NCI-H774 (cell line): Measurements from ENCODE around the gene LY6G6C.

Experiments
- DNase-seq: peaks from one replicate; lab custom pipeline; 2025; lab: John Stamatoyannopoulos, UW

LY6G6C gene

GRCh38 chr6:31721351-31722020 lies at the start of gene LY6G6C:
Gene LY6G6C, minus strand, starts transcription at chr6:31721746. Its CDS starts 67 bp downstream, at chr6:31721679.
- DNase-seq: no peak

DNA sequence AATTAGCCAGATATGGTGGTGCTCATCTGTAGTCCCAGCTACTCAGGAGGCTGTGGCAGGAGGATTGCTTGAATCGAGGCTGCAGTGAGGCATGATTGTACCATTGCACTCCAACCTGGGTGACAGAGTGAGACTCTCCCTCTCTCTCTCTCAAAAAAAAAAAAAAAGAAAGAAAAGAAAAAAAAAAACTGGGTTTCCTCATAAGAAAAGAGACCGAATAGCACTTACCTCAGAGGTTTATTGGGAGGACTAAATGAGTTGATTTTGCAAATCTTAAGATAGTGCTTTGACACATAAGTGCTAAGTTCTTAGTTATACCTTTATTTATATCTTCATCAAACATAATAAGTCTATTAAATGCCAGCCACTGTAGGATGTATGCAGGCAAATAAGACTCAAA lies 49.3 kb upstream of the LY6G6C start:
- no peak for DNase-seq

DNA sequence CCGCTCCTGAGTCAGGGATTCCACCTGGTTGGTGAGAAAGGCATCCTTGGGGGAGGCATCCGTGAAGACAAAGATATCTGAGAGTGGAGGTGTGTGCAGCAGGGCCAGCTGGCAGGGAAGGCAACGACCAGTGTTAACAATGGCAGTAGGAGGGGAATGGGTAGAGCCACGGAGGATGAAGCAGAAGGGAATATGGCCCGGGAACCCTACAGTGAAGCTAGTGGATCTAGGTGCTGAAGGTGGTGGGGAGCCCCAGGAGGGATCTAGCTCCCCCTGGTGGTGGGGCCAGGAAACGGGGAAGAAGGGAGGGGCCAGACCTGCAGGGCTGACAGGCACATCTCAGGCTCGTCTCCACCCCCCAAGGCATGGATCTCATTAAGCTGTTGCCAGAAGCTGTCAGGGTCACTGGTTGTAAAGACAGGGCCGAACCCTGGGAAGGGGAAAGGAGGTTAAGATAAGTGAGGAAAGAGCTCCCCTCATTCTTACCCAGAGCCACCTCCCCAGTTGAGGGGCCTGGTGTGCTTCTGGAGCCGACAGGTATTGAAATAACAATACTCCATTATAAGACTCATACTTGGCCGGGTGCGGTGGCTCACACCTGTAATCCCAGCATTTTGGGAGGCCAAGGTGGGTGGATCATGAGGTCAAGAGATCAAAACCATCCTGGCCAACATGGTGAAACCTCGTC lies 48.3 kb upstream of the LY6G6C start:
- DNase-seq: peak; percentile 34

- DNase-seq: no peak
These were observed 47.1 kb upstream of the LY6G6C start for GRCh38 chr6:31768363-31769257.

DNA sequence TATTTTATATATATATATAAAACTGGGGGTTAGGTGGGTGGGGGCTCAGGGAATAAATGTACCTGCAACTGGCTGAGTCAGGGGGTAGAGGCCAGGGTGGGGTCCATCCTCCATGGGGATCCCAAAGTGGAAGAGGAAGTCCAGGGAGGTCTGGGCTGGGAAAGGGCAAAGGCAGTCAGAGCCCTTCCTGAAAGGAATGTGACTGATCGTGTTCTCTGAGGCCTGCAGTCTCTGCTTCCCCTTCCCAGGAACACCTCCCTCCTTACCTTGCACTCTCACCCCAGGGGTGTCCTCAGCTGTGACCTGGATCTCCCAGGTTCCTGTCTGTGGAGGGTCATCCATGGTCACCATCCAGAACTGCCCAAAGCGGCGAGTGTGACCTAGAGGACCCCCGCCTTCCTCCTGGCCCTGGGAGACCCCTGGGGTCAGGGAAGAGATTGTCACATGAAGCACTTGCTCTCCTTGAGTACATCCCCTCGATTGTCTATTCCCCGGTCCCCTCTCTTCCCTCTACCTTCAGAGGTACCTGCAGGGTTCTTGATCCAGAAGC lies 45.6 kb upstream of the LY6G6C start:
- DNase-seq: no peak

- no peak for DNase-seq
These were observed 44.6 kb upstream of the LY6G6C start for GRCh38 chr6:31765910-31766794.

- no peak for DNase-seq
These were observed 44.0 kb upstream of the LY6G6C start for GRCh38 chr6:31765559-31765909.

DNA sequence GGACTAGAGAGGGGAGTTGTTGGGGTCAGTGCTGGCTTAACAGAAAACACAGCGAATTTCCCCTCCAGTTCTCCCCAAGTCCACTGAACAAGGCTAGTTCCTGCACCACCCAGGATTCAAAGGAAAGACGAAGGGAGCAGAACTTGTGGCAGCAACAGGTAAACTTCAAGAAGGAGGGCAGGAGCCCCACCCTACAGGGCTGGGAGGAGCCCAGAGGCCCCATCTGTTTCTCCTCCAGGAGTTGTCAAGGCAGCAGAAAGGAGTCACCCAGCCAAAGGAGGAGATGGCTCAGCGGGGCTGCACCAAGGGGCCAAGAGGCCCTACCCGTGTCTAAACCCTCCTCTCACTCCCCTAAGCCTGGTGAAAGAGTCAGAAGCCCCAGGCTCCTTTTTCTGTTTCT lies 42.7 kb upstream of the LY6G6C start:
- DNase-seq: no peak

DNA sequence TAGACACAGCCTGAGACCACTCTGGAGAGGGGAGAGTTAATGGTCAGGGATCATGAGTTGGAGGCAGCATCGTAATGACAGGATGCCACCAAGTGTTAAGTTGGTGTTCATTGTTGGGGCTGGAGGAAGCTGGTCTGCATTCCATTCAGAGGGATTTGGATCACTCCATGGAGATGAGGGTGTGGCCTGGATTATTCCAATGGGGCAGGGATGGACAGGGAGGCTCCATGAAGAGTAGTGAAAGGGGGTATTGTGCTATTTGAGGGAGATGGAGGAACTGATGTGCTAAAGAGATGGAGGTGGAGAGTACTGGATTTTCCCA lies 42.0 kb upstream of the LY6G6C start:
- no peak for DNase-seq

DNA sequence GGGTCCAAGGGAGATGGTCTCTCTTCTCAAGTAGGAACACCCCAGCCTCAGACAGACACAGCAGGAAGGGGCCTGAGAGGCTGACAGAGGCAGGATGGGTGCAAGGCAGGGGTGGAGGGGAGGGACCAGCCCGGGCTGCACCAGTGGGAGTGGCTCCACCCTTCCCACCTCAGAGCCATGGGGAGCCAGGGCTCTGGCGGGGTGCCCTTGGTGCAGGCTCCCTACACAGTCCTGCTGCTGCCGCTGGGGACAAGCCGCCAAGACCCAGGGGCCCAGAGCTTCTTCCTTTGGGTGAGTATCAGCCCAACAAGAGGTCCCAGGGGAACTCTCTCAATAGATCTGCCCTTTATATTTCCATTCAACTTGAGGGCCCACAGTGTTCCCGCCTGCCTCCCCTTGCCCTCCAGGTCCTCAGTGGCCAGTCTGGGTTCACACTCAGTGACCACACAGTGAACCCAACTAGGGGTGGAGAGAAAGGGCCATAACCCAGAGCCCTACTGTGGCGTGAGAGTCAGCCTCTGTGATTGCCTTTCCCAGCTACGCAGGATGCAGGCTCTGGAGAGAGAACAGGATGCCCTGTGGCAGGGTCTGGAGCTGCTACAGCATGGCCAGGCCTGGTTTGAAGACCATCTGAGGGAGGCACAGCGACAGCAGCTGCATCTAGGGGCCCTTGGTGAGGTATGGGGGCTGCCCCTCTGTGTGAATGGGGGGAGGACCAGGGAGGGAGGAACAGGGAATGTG lies 41.5 kb upstream of the LY6G6C start:
- DNase-seq: no peak

- DNase-seq: no peak
These were observed 40.8 kb upstream of the LY6G6C start, which contains the start of gene SAPCD1 for GRCh38 chr6:31762356-31762755. Gene SAPCD1, plus strand, starts transcription at chr6:31762656. Its CDS starts 399 bp downstream, at chr6:31763055.

- DNase-seq: no peak
These were observed 39.8 kb upstream of the LY6G6C start for GRCh38 chr6:31761343-31761742.

- DNase-seq: no peak
These were observed 39.2 kb upstream of the LY6G6C start for GRCh38 chr6:31760790-31761189.

DNA sequence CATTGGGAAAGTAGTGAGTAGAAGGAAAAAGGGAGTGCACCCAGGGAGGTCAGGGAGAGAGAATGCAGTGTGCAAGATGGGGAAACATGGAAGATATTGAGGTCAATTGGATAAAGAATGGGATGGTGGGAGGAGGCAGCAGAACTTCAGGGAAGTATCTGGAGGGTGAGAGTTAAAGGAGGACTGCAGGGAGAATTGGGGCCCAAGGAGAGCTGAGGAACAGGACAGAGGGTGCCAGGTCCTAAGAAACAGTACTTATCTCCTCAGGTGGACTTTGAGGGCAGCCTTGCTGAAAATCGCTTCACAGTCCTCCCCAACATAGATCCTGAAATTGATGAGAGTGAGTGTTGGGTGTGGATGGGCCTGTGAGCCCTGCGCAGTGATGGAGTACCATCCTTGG lies 36.7 kb upstream of the LY6G6C start:
- no peak for DNase-seq

DNA sequence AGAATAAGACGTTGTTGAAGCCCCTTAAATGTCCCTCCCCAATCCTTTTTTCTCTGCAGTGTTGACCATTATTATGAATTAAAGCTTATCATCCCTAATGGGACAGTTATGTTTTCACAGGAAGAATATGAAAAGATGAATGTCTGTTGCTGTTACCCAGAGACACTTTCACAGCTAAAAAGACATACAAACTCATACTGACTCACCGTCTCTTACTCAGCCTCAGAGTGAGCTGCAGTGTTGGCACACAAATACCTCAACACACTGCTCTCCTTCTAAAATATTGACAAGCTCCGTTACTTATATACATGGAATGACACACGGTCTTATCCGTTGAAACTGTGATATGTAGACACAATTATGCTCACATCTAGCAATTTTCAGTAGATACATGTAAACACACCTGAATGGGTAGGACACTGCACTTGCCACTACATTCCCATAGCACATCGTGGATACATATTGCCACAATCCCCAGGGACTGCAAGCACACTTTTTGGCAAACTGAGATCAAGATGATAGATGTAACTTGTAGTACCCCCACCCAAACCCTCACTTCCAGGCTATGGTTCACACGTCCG lies 31.3 kb upstream of the LY6G6C start:
- DNase-seq: no peak

DNA sequence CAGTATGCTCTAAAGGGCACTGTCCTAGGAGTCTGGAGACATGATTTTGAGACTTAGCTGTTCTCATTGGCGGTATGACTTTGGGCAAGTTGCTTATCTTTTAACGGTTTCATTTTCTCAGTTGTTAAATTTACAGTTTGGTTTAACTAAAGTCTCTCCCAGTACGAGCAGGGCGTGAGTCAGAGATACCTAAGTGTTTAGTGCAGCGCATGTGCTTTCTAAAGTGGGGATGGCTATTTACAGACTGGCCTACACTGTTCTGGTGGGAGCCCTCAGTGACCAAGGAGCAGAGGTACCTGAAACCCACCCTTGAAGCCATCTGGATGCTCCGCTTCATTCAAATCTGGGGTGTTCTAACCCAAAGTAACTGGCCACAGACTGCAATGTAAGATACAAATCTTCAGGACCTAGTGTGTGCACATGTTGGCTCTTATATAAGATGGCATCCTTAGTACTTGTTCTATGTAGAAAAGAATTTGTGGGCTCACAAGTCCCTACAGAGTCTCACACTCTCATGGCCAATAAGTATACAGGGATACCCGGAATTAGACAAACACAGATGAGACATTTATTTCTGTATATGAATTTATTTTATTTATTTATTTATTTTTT lies 29.0 kb upstream of the LY6G6C start:
- no peak for DNase-seq

- peak; percentile 21 for DNase-seq
These were observed 27.9 kb upstream of the LY6G6C start for GRCh38 chr6:31749301-31750036.

DNA sequence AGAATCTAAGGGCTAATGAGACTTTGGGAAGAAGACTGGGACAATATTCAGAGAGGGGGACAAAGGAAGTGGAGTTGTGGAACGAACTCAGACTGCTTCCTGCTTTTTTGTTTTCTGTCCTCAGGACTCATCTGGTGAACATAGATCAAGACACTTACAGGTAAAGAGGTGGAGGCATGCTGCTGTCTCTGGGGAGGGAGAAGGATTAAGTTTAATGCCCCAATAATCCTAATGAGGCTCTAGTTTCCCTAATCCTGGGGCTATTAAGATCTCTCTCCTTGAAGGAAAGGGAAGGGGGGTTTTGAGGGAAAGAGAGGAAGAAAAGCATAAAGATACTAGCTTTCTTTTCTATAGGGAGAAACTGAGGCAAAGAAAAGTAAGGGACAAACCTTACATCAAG lies 22.9 kb upstream of the LY6G6C start:
- DNase-seq: no peak

- DNase-seq: no peak
These were observed 21.3 kb upstream of the LY6G6C start for GRCh38 chr6:31742894-31743293.
